WTC11 (cell line): ENCODE results near the gene FGF1. TPM values are rescaled to one million over a fixed set of nuclear protein-coding genes. Genes with fewer than 3 reads are reported as not detected.
A peak's percentile ranks its signal among the peaks of the same experiment; 100 is the strongest.

Source experiments
- ATAC-seq: fragments of 200-7000 bp; cut with Tn5 transposase; 2 replicates; pipeline ENCODE4 v1.10.0; 2021; ENCODE audit warnings: mild to moderate bottlenecking, moderate library complexity
- CTCF ChIA-PET: fragments of 300-600 bp; sonication (Branson Sonifier 250); formaldehyde crosslinking; loops from one replicate; lab custom pipeline; 2021; ENCODE audit warnings: antibody characterized with exemption; lab: Charles Lee
- POLR2A ChIA-PET: fragments of 350-600 bp; sonication (Branson Sonifier 250); formaldehyde crosslinking; loops from one replicate; lab custom pipeline; 2021; ENCODE audit warnings: antibody characterized with exemption; lab: Charles Lee
- DNase-seq: peaks from one replicate; pipeline ENCODE4 v3.0.0; 2021; ENCODE audit warnings: low spot score
- H3K27ac Mint-ChIP-seq: 2 replicates; pipeline ENCODE4 v1.8.0; 2021; ENCODE audit warnings: mixed read lengths
- H3K27me3 Mint-ChIP-seq: 2 replicates; pipeline ENCODE4 v1.8.0; 2021; ENCODE audit warnings: low read depth, mild to moderate bottlenecking, moderate library complexity, mixed read lengths
- H3K36me3 Mint-ChIP-seq: 2 replicates; pipeline ENCODE4 v1.8.0; 2021; ENCODE audit warnings: mixed read lengths
- H3K4me1 Mint-ChIP-seq: 2 replicates; pipeline ENCODE4 v1.8.0; 2022; ENCODE audit warnings: mixed read lengths
- H3K4me3 Mint-ChIP-seq: 2 replicates; pipeline ENCODE4 v1.8.0; 2021; ENCODE audit warnings: mild to moderate bottlenecking, moderate library complexity, mixed read lengths
- H3K9me3 Mint-ChIP-seq: 2 replicates; pipeline ENCODE4 v1.8.0; 2021; ENCODE audit warnings: mixed read lengths
- CREM ChIP-seq: sonication (generic); formaldehyde crosslinking; IDR thresholded peaks from 2 replicates; pipeline ENCODE4 v1.8.1; 2022; ENCODE audit warnings: mild to moderate bottlenecking, missing genetic modification reagents, moderate library complexity
- EMX1 ChIP-seq: fragments of 250-450 bp; sonication (Bioruptor Pico); IDR thresholded peaks from 2 replicates; pipeline ENCODE4 v1.8.0; 2021; ENCODE audit warnings: mild to moderate bottlenecking
- FOXP1 ChIP-seq: sonication (generic); formaldehyde crosslinking; IDR thresholded peaks from 2 replicates; pipeline ENCODE4 v1.8.0; 2022; ENCODE audit warnings: missing genetic modification reagents, mild to moderate bottlenecking, moderate library complexity, borderline replicate concordance
- GABPB1 ChIP-seq: sonication (generic); formaldehyde crosslinking; IDR thresholded peaks from 2 replicates; pipeline ENCODE4 v1.8.1; 2023; ENCODE audit warnings: mild to moderate bottlenecking, missing genetic modification reagents
- IRF2 ChIP-seq: sonication (generic); formaldehyde crosslinking; IDR thresholded peaks from 2 replicates; pipeline ENCODE4 v1.8.0; 2022; ENCODE audit warnings: low read depth, missing genetic modification reagents, borderline replicate concordance
- JUN ChIP-seq: sonication (generic); formaldehyde crosslinking; IDR thresholded peaks from 2 replicates; pipeline ENCODE4 v1.8.0; 2023; ENCODE audit warnings: mild to moderate bottlenecking, missing genetic modification reagents
- KAT7 ChIP-seq: sonication (generic); formaldehyde crosslinking; IDR thresholded peaks from 2 replicates; pipeline ENCODE4 v1.8.1; 2023; ENCODE audit warnings: missing genetic modification reagents, mild to moderate bottlenecking, borderline replicate concordance
- MYBL2 ChIP-seq: sonication (generic); formaldehyde crosslinking; IDR thresholded peaks from 2 replicates; pipeline ENCODE4 v1.8.1; 2023; ENCODE audit warnings: mild to moderate bottlenecking, moderate library complexity, missing genetic modification reagents
- SP1 ChIP-seq: sonication (generic); formaldehyde crosslinking; conservative IDR thresholded peaks from 2 replicates; pipeline ENCODE4 v1.8.1; 2022; ENCODE audit warnings: missing genetic modification reagents
- TEAD1 ChIP-seq: sonication (generic); formaldehyde crosslinking; IDR thresholded peaks from 2 replicates; pipeline ENCODE4 v1.8.0; 2022; ENCODE audit warnings: mild to moderate bottlenecking, missing genetic modification reagents
- TEAD4 ChIP-seq: sonication (generic); formaldehyde crosslinking; IDR thresholded peaks from 2 replicates; pipeline ENCODE4 v1.8.0; 2022; ENCODE audit warnings: mild to moderate bottlenecking, missing genetic modification reagents
- TP53 ChIP-seq: sonication (generic); formaldehyde crosslinking; IDR thresholded peaks from 2 replicates; pipeline ENCODE4 v1.8.1; 2023; ENCODE audit warnings: mild to moderate bottlenecking, missing genetic modification reagents
- ZBTB21 ChIP-seq: sonication (generic); formaldehyde crosslinking; IDR thresholded peaks from 2 replicates; pipeline ENCODE4 v1.8.1; 2023; ENCODE audit warnings: mild to moderate bottlenecking, missing genetic modification reagents, borderline replicate concordance
- ZNF423 ChIP-seq: fragments of 250-450 bp; sonication (Bioruptor Pico); IDR thresholded peaks from 2 replicates; pipeline ENCODE4 v2.1.2; 2022; ENCODE audit warnings: mild to moderate bottlenecking, moderate library complexity
- total RNA-seq: library from RNA; stranded (reverse); gene quantifications from 3 replicates; pipeline ENCODE4 v1.2.3, GENCODE V29; 2021
- TF ChIP-seq, protein P1 (sequence below): sonication (generic); formaldehyde crosslinking; IDR thresholded peaks from 2 replicates; pipeline ENCODE4 v1.8.1; 2023; ENCODE audit warnings: mild to moderate bottlenecking, moderate library complexity, missing genetic modification reagents
- TF ChIP-seq, protein P2 (sequence below): fragments of 200-600 bp; IDR thresholded peaks from 2 replicates; pipeline ENCODE4 v1.8.0; 2022; ENCODE audit warnings: antibody characterized with exemption
- TF ChIP-seq, protein P3 (sequence below): fragments of 250-450 bp; sonication (Bioruptor Pico); conservative IDR thresholded peaks from 2 replicates; pipeline ENCODE4 v1.9.0; 2021; ENCODE audit warnings: mild to moderate bottlenecking
- TF ChIP-seq, protein P4 (sequence below): fragments of 250-450 bp; sonication (Bioruptor Pico); IDR thresholded peaks from 2 replicates; pipeline ENCODE4 v1.8.0; 2021; ENCODE audit warnings: mild to moderate bottlenecking

FGF1 gene
- total RNA-seq, 1 experiment from 2014 or later, result 0.55 TPM

DNA sequence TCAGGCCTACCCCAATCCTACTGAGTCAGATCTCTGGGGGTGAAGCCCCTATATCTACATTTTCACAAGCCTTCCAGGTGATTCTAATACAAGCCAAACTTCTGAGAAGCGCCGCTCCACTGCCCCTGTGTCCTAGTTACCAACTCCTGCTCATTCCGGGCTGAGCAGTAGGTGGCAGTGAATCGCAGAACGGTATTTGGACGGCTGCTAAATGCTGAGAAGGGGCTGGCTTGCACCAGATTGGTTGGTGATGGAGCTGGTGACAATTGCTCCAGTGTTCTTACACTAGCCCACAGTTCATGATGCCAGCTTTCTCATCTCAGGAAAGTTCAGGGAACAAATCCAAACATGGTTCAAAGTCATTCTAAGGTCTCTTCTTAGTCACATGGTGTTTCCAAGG, 31.1 kb upstream of the FGF1 start:
- no peak for TF ChIP-seq GABPB1 (CRISPR knock-in tag)
- no peak for TF ChIP-seq ZNF423
- TF ChIP-seq, protein P1, sequence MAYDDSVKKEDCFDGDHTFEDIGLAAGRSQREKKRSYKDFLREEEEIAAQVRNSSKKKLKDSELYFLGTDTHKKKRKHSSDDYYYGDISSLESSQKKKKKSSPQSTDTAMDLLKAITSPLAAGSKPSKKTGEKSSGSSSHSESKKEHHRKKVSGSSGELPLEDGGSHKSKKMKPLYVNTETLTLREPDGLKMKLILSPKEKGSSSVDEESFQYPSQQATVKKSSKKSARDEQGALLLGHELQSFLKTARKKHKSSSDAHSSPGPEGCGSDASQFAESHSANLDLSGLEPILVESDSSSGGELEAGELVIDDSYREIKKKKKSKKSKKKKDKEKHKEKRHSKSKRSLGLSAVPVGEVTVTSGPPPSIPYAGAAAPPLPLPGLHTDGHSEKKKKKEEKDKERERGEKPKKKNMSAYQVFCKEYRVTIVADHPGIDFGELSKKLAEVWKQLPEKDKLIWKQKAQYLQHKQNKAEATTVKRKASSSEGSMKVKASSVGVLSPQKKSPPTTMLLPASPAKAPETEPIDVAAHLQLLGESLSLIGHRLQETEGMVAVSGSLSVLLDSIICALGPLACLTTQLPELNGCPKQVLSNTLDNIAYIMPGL (CRISPR knock-in tag), result peak; percentile 48; the same call in 1 of the 2 replicates
- TF ChIP-seq ZBTB21 (CRISPR knock-in tag), result no peak
- no peak for TF ChIP-seq MYBL2 (CRISPR knock-in tag)
- TF ChIP-seq, protein P2, sequence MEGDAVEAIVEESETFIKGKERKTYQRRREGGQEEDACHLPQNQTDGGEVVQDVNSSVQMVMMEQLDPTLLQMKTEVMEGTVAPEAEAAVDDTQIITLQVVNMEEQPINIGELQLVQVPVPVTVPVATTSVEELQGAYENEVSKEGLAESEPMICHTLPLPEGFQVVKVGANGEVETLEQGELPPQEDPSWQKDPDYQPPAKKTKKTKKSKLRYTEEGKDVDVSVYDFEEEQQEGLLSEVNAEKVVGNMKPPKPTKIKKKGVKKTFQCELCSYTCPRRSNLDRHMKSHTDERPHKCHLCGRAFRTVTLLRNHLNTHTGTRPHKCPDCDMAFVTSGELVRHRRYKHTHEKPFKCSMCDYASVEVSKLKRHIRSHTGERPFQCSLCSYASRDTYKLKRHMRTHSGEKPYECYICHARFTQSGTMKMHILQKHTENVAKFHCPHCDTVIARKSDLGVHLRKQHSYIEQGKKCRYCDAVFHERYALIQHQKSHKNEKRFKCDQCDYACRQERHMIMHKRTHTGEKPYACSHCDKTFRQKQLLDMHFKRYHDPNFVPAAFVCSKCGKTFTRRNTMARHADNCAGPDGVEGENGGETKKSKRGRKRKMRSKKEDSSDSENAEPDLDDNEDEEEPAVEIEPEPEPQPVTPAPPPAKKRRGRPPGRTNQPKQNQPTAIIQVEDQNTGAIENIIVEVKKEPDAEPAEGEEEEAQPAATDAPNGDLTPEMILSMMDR, result 0 out of 2 replicates have a peak, but pooled peaks have one; percentile 13
- peak; percentile 29; the same call in 1 of the 2 replicates for TF ChIP-seq TEAD1 (CRISPR knock-in tag)
- no peak overlapping the region for H3K4me3 Mint-ChIP-seq
- ChIA-PET POLR2A (interaction anchor here (0.5 kb wide), 1 partner anchor 114 kb away, joined by 3 read pairs; no protein-coding TSS in a partner anchor), CTCF (interaction anchor here (0.5 to 5.2 kb wide), 41 partner anchors 9 to 286 kb away, joined by 3 to 76 read pairs (median 7); partner anchors contain the start of genes ARHGAP26 and FGF1)
- H3K27me3 Mint-ChIP-seq, result no peaks in the 10 kb centered on the region
- H3K4me1 Mint-ChIP-seq, result peaks cover 64% of the 10 kb centered on the region
- H3K9me3 Mint-ChIP-seq, result no peaks in the 10 kb centered on the region
- H3K27ac Mint-ChIP-seq, result no peak overlapping the region; the same call in none of the 2 replicates
- ATAC-seq, result peak; percentile 76
- H3K36me3 Mint-ChIP-seq, result peaks cover 7% of the 10 kb centered on the region; the same call in 1 of the 2 replicates
- DNase-seq, result peak; percentile 69

DNA sequence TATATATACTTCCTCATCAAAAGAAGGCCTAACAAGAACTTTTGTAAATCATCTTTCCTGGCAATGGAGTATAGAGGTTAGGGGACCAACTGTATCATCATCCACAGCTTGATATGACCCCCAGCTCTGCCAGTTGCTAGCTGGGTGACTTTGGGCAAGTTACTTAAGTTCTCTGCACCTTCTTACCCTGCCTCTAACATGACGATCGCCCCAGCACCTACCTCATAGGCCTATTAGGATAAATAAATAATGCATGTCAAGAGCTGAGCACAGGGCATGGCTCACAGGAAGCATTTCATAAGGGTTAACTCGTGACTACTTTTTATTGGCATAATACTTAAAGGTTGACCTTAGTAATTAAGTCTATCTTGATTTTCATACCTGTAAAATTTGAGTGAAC, 29.4 kb upstream of the FGF1 start:
- Mint-ChIP-seq H3K9me3 (peaks cover 11% of the 10 kb centered on the region), H3K36me3 (peaks cover 21% of the 10 kb centered on the region)
- CTCF ChIA-PET, result interaction anchor here (0.6 to 5.2 kb wide), 4 partner anchors 26 to 201 kb away, joined by 3 to 76 read pairs (median 34); no protein-coding TSS in a partner anchor
- no peak for DNase-seq
- no peak for TF ChIP-seq JUN (CRISPR knock-in tag)
- TF ChIP-seq, all 79 proteins: peak for 0
- Mint-ChIP-seq H3K27me3 (peaks cover 3% of the 10 kb centered on the region; the same call in 1 of the 2 replicates), H3K27ac (no peak overlapping the region), H3K4me3 (no peak overlapping the region), H3K4me1 (peaks cover 64% of the 10 kb centered on the region)
- POLR2A ChIA-PET, result no interaction called here
- no peak for ATAC-seq

DNA sequence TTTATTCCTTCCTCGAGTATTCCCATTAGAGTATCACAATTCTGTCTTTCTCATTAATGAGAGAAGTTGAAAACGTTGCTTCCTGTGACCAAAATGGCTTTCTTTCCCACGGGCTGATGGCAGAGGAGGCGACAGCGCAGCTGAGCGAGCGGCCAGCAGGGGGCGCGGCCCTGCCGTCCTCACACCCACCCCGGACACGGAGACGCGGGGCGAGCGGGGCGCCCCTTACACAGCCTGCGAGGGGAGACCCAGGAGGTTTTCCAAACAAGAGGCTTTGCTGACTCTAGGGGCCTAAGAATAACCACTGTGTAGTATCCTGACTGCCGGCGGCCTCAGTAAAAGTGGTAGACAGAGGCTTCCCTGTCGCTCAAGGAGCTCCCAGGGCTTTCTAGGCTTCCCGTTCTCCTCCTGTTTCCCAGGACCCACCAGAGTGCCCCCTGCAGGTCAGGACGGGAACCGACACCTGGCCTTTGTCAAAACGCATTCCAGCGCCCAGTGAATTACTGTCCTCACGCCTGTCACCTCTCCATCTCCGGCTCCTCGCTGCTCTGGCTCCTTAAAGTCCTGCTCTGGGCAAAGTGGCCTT, 27.3 kb upstream of the FGF1 start:
- Mint-ChIP-seq H3K27ac (peak overlapping the region; percentile 57; the same call in 1 of the 2 replicates), H3K27me3 (peaks cover 3% of the 10 kb centered on the region; the same call in 1 of the 2 replicates), H3K4me1 (peaks cover 55% of the 10 kb centered on the region), H3K36me3 (peaks cover 39% of the 10 kb centered on the region), H3K4me3 (peak overlapping the region; percentile 51), H3K9me3 (peaks cover 29% of the 10 kb centered on the region)
- CTCF ChIA-PET, result interaction anchor here (0.5 to 2.9 kb wide), 121 partner anchors 10 to 767 kb away, joined by 3 to 102 read pairs (median 5); partner anchors contain the start of genes ARHGAP26, FGF1, GNPDA1 and NDFIP1
- ATAC-seq, result peak; percentile 58
- DNase-seq, result peak; percentile 96
- POLR2A ChIA-PET, result no interaction called here
- TF ChIP-seq FOXP1 (CRISPR knock-in tag), result no peak
- 0 out of 2 replicates have a peak, but pooled peaks have one; percentile 41 for TF ChIP-seq ZBTB21 (CRISPR knock-in tag)
- TF ChIP-seq TP53, result 0 out of 2 replicates have a peak, but pooled peaks have one; percentile 46
- TF ChIP-seq, protein P1 (CRISPR knock-in tag), result peak; percentile 95
- TF ChIP-seq KAT7 (CRISPR knock-in tag), result peak; percentile 75; the same call in 1 of the 2 replicates
- peak; percentile 50 for TF ChIP-seq GABPB1 (CRISPR knock-in tag)
- TF ChIP-seq TEAD1 (CRISPR knock-in tag), result peak; percentile 85; the same call in 1 of the 2 replicates
- TF ChIP-seq CREM (CRISPR knock-in tag), result 0 out of 2 replicates have a peak, but pooled peaks have one; percentile 24
- peak; percentile 31; the same call in 1 of the 2 replicates for TF ChIP-seq SP1
- 0 out of 2 replicates have a peak, but pooled peaks have one; percentile 46 for TF ChIP-seq TEAD4 (CRISPR knock-in tag)
- TF ChIP-seq, protein P3, sequence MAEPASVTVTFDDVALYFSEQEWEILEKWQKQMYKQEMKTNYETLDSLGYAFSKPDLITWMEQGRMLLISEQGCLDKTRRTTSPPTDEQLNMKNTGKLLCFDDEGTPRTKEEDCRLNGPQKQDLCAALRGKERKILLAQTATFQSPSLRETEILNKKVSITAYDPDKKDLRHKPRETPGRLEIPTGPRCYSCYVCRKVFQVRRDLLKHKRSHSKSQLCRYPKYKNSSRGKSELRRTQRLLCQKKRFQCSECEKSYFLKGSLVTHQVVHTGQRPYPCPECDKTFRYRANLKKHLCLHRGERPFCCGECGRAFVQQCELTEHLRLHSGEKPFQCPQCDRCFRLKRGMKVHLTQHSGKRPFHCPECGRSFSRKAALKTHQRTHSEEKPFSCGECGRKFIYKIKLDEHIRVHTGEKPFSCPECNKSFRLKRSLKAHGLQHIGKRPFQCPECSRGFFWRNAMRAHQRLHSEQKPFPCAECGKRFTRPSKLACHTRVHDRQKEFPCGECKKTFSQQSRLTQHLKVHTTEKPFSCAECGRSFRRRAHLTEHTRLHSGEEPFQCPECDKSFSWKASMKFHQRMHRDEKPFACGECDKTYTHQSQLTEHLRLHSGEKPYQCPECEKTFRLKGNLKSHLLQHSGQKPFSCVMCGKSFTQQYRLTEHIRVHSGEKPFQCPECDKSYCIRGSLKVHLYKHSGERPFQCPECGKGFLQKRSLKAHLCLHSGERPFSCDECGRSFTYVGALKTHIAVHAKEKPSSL (CRISPR knock-in tag), result no peak
- TF ChIP-seq IRF2 (CRISPR knock-in tag), result no peak
- peak; percentile 53; the same call in 1 of the 2 replicates for TF ChIP-seq EMX1 (CRISPR knock-in tag)
- TF ChIP-seq, protein P4, sequence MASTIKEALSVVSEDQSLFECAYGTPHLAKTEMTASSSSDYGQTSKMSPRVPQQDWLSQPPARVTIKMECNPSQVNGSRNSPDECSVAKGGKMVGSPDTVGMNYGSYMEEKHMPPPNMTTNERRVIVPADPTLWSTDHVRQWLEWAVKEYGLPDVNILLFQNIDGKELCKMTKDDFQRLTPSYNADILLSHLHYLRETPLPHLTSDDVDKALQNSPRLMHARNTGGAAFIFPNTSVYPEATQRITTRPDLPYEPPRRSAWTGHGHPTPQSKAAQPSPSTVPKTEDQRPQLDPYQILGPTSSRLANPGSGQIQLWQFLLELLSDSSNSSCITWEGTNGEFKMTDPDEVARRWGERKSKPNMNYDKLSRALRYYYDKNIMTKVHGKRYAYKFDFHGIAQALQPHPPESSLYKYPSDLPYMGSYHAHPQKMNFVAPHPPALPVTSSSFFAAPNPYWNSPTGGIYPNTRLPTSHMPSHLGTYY (CRISPR knock-in tag), result peak; percentile 72; the same call in 1 of the 2 replicates
